Measurements from ENCODE around the gene OPCML. TPM values are rescaled to one million over a fixed set of nuclear protein-coding genes. Genes with fewer than 3 reads are reported as not detected.

The OPCML gene
- total and polyA plus RNA-seq, 2 experiments from 2014 or later, result 0.21 to 0.51 TPM

DNA sequence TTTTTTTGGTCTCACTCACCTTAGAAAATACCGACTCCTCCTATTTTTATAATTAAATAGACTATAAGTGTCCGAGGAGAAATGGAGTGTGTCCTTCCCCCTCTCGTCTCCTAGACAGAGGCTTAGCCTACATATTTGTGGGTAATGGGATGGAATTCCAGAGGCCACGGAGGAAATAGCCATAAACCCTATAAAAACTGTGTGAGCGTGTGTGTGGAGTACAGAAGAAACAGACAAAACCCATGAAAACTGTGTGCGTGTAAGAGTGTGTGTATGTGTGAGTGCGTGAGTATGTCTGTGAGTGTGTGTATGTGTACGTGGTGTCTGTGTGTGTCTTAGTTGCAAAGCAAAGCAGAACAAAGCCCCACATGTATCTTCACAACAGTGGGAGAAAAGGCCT is 883.5 kb downstream of the OPCML start:
- Histone ChIP-seq H3K27me3 (no peaks in the 10 kb centered on the region), H3K36me3 (no peaks in the 10 kb centered on the region), H3K27ac (no peak overlapping the region), H3K9me3 (ENCODE audit: low read depth) (no peaks in the 10 kb centered on the region), H3K4me1 (ENCODE audit: low read depth) (peaks cover 9% of the 10 kb centered on the region), H3K4me3 (no peak overlapping the region)
- TF ChIP-seq, protein P1, sequence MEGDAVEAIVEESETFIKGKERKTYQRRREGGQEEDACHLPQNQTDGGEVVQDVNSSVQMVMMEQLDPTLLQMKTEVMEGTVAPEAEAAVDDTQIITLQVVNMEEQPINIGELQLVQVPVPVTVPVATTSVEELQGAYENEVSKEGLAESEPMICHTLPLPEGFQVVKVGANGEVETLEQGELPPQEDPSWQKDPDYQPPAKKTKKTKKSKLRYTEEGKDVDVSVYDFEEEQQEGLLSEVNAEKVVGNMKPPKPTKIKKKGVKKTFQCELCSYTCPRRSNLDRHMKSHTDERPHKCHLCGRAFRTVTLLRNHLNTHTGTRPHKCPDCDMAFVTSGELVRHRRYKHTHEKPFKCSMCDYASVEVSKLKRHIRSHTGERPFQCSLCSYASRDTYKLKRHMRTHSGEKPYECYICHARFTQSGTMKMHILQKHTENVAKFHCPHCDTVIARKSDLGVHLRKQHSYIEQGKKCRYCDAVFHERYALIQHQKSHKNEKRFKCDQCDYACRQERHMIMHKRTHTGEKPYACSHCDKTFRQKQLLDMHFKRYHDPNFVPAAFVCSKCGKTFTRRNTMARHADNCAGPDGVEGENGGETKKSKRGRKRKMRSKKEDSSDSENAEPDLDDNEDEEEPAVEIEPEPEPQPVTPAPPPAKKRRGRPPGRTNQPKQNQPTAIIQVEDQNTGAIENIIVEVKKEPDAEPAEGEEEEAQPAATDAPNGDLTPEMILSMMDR (IDR thresholded peaks at IDR 0.05; ENCODE audit: low read depth, low read length), result no peak
- DNase-seq (ENCODE audit: low read depth in 1 of 2, low spot score in 1 of 2), result no peak

DNA sequence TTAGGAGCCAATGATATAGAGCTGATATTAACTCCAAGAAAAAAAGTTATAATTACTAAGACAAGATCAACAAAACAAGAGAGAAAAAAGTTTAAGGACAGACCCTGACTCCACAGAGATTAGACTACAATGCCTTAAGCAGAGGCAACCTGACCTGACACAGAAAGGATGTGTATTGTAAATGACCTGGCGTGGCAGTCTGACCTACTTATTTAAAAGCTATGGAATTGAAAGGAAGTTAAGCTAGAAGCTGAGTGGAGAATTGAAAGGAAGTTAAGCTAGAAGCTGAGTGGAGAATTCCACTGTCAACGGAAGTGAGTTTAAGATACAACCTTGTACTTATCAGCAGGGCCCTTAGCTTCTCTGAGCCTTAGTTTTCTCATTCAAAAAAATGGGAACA is 885.4 kb downstream of the OPCML start:
- H3K9me3 ChIP-seq (ENCODE audit: low read depth), result no peaks in the 10 kb centered on the region
- TF ChIP-seq, protein P1 (IDR thresholded peaks at IDR 0.05; ENCODE audit: low read depth, low read length), result no peak

DNA sequence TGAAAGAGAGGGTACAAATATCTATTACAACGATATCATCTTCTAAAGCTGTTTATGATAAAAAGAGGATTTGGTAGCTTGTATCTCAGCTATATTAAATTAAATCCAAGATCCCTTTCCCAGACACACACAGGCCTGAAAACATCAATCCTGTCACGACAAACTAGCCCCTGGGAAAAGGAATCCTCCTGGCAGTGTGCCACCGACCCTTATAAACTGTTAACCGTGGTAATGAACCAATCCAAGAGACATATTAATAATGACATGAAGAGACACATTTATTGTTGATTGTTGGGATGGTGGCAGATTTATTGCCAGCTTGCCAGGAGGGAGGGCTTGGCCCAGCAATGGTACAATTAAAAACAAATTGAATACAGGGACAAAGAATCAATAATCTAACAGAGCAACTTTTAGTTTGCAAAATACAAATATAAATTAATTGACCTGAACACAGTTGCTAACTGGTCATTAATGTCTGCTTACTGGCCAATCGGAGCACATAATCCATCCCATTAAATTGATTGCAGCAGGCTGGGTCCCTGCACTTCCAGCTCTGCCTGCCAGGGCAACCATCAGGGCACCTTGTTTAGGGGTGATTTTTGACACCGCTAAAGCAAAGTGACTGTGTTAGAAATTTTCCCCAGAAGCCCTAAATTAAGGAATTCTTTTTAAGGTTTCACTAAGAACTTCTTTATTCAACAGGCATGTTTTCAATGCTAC is 887.6 kb downstream of the OPCML start:
- TF ChIP-seq, protein P1 (IDR thresholded peaks at IDR 0.05; ENCODE audit: low read depth, low read length), result no peak
- no peaks in the 10 kb centered on the region for H3K4me1 ChIP-seq (ENCODE audit: low read depth)
- DNase-seq (ENCODE audit: low read depth in 1 of 2, low spot score in 1 of 2), result no peak
- no peaks in the 10 kb centered on the region for H3K9me3 ChIP-seq (ENCODE audit: low read depth)
- H3K27me3 ChIP-seq, result no peaks in the 10 kb centered on the region
- H3K4me3 ChIP-seq, result no peak overlapping the region
- no peak overlapping the region for H3K27ac ChIP-seq
- H3K36me3 ChIP-seq, result no peaks in the 10 kb centered on the region

More for the DNA sequence above, 885.4 kb downstream of the OPCML start:
- H3K36me3 ChIP-seq, result no peaks in the 10 kb centered on the region
- H3K27me3 ChIP-seq, result no peaks in the 10 kb centered on the region
- no peak overlapping the region for H3K4me3 ChIP-seq
- H3K4me1 ChIP-seq (ENCODE audit: low read depth), result peaks cover 9% of the 10 kb centered on the region
- DNase-seq (ENCODE audit: low read depth in 1 of 2, low spot score in 1 of 2), result no peak
- H3K27ac ChIP-seq, result no peak overlapping the region

DNA sequence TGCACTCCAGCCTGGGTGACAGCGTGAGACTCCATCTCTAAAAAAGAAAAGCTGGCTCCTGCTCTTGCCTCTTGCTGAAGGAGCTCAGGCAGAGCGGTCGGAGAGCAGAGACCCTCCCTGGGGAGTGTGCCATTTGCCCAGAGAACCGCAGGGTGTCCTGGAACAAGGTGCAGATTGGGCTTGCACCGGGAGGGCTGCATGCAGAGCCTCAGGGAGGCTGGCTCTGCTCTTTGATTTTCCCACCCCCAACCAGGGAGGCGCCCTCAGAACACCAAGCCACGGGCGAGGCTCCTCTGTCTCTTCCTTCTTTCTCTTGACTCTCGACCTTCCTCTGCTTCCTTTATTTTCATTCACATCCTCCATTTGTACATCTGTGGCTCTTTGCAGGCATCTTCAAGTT is 889.1 kb downstream of the OPCML start:
- Histone ChIP-seq H3K27me3 (no peaks in the 10 kb centered on the region), H3K4me3 (no peak overlapping the region), H3K9me3 (ENCODE audit: low read depth) (no peaks in the 10 kb centered on the region), H3K36me3 (no peaks in the 10 kb centered on the region), H3K4me1 (ENCODE audit: low read depth) (no peaks in the 10 kb centered on the region), H3K27ac (no peak overlapping the region)
- no peak for DNase-seq (ENCODE audit: low read depth in 1 of 2, low spot score in 1 of 2)
- TF ChIP-seq, protein P1 (IDR thresholded peaks at IDR 0.05; ENCODE audit: low read depth, low read length), result no peak

DNA sequence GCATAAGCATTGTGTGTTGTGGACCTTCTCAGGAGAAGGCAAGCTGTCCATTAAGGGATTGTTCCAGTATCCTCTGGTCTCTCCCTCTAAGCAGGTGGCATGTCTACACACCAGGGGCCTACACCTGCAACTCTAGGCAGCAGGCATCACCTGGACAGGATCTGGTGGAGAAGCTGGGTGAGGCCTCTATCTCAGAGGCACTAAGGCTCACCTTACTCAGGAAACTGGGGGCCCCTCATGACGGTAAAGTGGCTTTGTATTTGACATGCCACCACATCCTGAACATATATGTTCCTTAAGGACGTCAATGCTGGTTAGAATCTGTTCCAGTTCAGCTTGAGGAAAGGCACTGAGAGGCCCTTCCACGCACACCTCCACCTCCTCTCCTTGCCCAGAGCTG is 891.3 kb downstream of the OPCML start:
- H3K36me3 ChIP-seq, result no peaks in the 10 kb centered on the region
- TF ChIP-seq, protein P1 (IDR thresholded peaks at IDR 0.05; ENCODE audit: low read depth, low read length), result no peak
- no peak for DNase-seq (ENCODE audit: low read depth in 1 of 2, low spot score in 1 of 2)
- H3K9me3 ChIP-seq (ENCODE audit: low read depth), result no peaks in the 10 kb centered on the region
- no peak overlapping the region for H3K4me3 ChIP-seq
- no peaks in the 10 kb centered on the region for H3K27me3 ChIP-seq
- no peak overlapping the region for H3K27ac ChIP-seq
- H3K4me1 ChIP-seq (ENCODE audit: low read depth), result no peaks in the 10 kb centered on the region

Data from cardiac muscle cell (in vitro differentiated cells and primary cell).